SU-DHL-6 (cell line): ENCODE data around the gene NPW.

ENCODE experiments used
- EZH2phosphoT487 ChIP-seq: fragments of 200-600 bp; sonication (generic), shearing (Covaris generic); conservative IDR thresholded peaks from 2 replicates; pipeline ENCODE4 v1.6.1; 2018; ENCODE audit warnings: mild to moderate bottlenecking, antibody characterized with exemption, low read length, moderate library complexity, mixed read lengths
- TF ChIP-seq, protein P1 (sequence below): fragments of 200-600 bp; sonication (generic); IDR thresholded peaks from one replicate; pipeline ENCODE4 v1.5.1; 2017; ENCODE audit warnings: antibody characterized with exemption, mild to moderate bottlenecking, low read length, moderate library complexity; ENCODE audit not compliant: insufficient read depth, poor library complexity, severe bottlenecking

DNA sequence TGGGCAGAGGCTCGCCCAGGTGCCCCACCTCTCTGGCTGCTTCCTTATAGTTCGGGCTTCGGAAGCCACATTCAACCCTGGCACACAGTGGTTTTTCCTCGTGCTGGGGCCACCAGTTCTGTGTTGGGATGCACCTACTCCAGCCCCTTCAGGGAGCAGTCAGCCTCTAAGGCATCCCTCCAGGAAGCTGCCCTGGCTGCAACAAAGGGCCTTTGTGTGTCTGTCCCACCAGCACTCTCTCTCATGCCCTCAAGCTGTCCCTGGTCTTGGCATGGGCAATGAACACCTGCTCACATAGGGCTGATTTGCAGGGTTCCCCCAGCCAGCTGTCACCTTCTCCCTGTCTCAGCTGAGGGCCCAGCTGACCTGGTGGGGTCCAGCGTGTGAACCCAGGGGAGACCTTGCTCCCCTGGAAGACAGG is 37.6 kb upstream of the NPW start:
- TF ChIP-seq, protein P1, sequence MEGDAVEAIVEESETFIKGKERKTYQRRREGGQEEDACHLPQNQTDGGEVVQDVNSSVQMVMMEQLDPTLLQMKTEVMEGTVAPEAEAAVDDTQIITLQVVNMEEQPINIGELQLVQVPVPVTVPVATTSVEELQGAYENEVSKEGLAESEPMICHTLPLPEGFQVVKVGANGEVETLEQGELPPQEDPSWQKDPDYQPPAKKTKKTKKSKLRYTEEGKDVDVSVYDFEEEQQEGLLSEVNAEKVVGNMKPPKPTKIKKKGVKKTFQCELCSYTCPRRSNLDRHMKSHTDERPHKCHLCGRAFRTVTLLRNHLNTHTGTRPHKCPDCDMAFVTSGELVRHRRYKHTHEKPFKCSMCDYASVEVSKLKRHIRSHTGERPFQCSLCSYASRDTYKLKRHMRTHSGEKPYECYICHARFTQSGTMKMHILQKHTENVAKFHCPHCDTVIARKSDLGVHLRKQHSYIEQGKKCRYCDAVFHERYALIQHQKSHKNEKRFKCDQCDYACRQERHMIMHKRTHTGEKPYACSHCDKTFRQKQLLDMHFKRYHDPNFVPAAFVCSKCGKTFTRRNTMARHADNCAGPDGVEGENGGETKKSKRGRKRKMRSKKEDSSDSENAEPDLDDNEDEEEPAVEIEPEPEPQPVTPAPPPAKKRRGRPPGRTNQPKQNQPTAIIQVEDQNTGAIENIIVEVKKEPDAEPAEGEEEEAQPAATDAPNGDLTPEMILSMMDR, result no peak
- TF ChIP-seq EZH2phosphoT487, result no peak
